ENCODE results near the gene SH3TC1.

The SH3TC1 gene

GRCh38 chr4:8213121-8213520 lies 14.0 kb downstream of the SH3TC1 start:
- in situ Hi-C loops (cut with MboI; ENCODE audit: low sequenced_read_pairs), result no loop called here

- in situ Hi-C loops (cut with MboI; ENCODE audit: low sequenced_read_pairs), result no loop called here
These were observed 15.0 kb downstream of the SH3TC1 start for GRCh38 chr4:8214136-8214535.

GRCh38 chr4:8215001-8215427 lies 15.9 kb downstream of the SH3TC1 start:
- in situ Hi-C loops (cut with MboI; ENCODE audit: low sequenced_read_pairs), result no loop called here

- in situ Hi-C loops (cut with MboI; ENCODE audit: low sequenced_read_pairs), result no loop called here
These were observed 16.8 kb downstream of the SH3TC1 start for GRCh38 chr4:8215641-8216442.

GRCh38 chr4:8216443-8217245 lies 17.6 kb downstream of the SH3TC1 start:
- in situ Hi-C loops (cut with MboI; ENCODE audit: low sequenced_read_pairs), result no loop called here

GRCh38 chr4:8217246-8217511 lies 18.1 kb downstream of the SH3TC1 start:
- in situ Hi-C loops (cut with MboI; ENCODE audit: low sequenced_read_pairs), result no loop called here

GRCh38 chr4:8217871-8218270 lies 18.8 kb downstream of the SH3TC1 start:
- in situ Hi-C loops (cut with MboI; ENCODE audit: low sequenced_read_pairs), result no loop called here

- in situ Hi-C loops (cut with MboI; ENCODE audit: low sequenced_read_pairs), result no loop called here
These were observed 19.4 kb downstream of the SH3TC1 start for GRCh38 chr4:8218371-8219031.

- in situ Hi-C loops (cut with MboI; ENCODE audit: low sequenced_read_pairs), result no loop called here
These were observed 20.1 kb downstream of the SH3TC1 start for GRCh38 chr4:8219236-8219635.

- in situ Hi-C loops (cut with MboI; ENCODE audit: low sequenced_read_pairs), result no loop called here
These were observed 21.8 kb downstream of the SH3TC1 start for GRCh38 chr4:8220661-8221450.

GRCh38 chr4:8221476-8221875 lies 22.4 kb downstream of the SH3TC1 start:
- in situ Hi-C loops (cut with MboI; ENCODE audit: low sequenced_read_pairs), result no loop called here

- in situ Hi-C loops (cut with MboI; ENCODE audit: low sequenced_read_pairs), result no loop called here
These were observed 22.9 kb downstream of the SH3TC1 start for GRCh38 chr4:8221985-8222384.

GRCh38 chr4:8222609-8223388 lies 23.7 kb downstream of the SH3TC1 start:
- in situ Hi-C loops (cut with MboI; ENCODE audit: low sequenced_read_pairs), result no loop called here

GRCh38 chr4:8224267-8224974 lies 25.3 kb downstream of the SH3TC1 start:
- in situ Hi-C loops (cut with MboI; ENCODE audit: low sequenced_read_pairs), result no loop called here

GRCh38 chr4:8224975-8225625 lies 26.0 kb downstream of the SH3TC1 start:
- in situ Hi-C loops (cut with MboI; ENCODE audit: low sequenced_read_pairs), result no loop called here

GRCh38 chr4:8225706-8226443 lies 26.8 kb downstream of the SH3TC1 start:
- in situ Hi-C loops (cut with MboI; ENCODE audit: low sequenced_read_pairs), result no loop called here

- in situ Hi-C loops (cut with MboI; ENCODE audit: low sequenced_read_pairs), result no loop called here
These were observed 28.2 kb downstream of the SH3TC1 start for GRCh38 chr4:8227201-8227770.

- in situ Hi-C loops (cut with MboI; ENCODE audit: low sequenced_read_pairs), result no loop called here
These were observed 28.8 kb downstream of the SH3TC1 start for GRCh38 chr4:8227771-8228318.
